K562 (cell line): ENCODE data around the gene TREH. TPM values are rescaled to one million over a fixed set of nuclear protein-coding genes. Genes with fewer than 3 reads are reported as not detected.

ENCODE experiments used
- ATF7 ChIP-seq: fragments of 450-650 bp; IDR thresholded peaks from 2 replicates; pipeline ENCODE4 v1.7.1; 2014; ENCODE audit warnings: mild to moderate bottlenecking, moderate library complexity
- CBX2 ChIP-seq: fragments of 200-600 bp; sonication (generic); IDR thresholded peaks from one replicate; pipeline ENCODE4 v1.6.1; 2012; ENCODE audit warnings: mild to moderate bottlenecking, low read length, inconsistent platforms; ENCODE audit not compliant: insufficient read depth, poor library complexity, severe bottlenecking
- CHD2 ChIP-seq: IDR thresholded peaks from 2 replicates; pipeline ENCODE4 v1.6.1; 2011; ENCODE audit warnings: low read depth, low read length
- FOS ChIP-seq: IDR thresholded peaks from 3 replicates; pipeline ENCODE4 v1.6.1; 2011; ENCODE audit not compliant: insufficient read length; ENCODE audit errors: extremely low read depth
- MTA3 ChIP-seq: fragments of 450-650 bp; formaldehyde crosslinking; IDR thresholded peaks from 2 replicates; pipeline ENCODE4 v1.6.1; 2017; ENCODE audit warnings: mild to moderate bottlenecking, borderline replicate concordance
- POU5F1 ChIP-seq: fragments of 150-350 bp; IDR thresholded peaks from 2 replicates; pipeline ENCODE4 v1.6.1; 2014; ENCODE audit warnings: borderline replicate concordance, low read length, low read depth, mild to moderate bottlenecking; ENCODE audit not compliant: partially characterized antibody
- ZNF764 ChIP-seq: fragments of 250-450 bp; sonication (Bioruptor Pico); IDR thresholded peaks from 2 replicates; pipeline ENCODE4 v1.4.0; 2020; ENCODE audit warnings: low read depth, mild to moderate bottlenecking, moderate library complexity
- ZNF785 ChIP-seq: fragments of 250-450 bp; sonication (Bioruptor Pico); IDR thresholded peaks from 2 replicates; pipeline ENCODE4 v1.4.0; 2020; ENCODE audit warnings: mild to moderate bottlenecking
- polyA plus RNA-seq, 8 experiments: library from polyadenylated mRNA; depleted of rRNA in 4 of 8; stranded (reverse) in 5 of 8; unstranded in 3 of 8; fragments of >200 nt; fragmentation: Nextera tagmentation in 2 of 8; fragmentation: Illumina TruSeq in 1 of 8; extraction: Ambion mirVana in 2 of 8; extraction: Trizol in 1 of 8; gene quantifications; 2 replicates each; pipeline versions ENCODE4 v1.2.1 to v1.2.3, GENCODE V29; 2011 to 2014; ENCODE audit warnings: inconsistent platforms in 1 of 8, missing spikeins in 1 of 8
- total RNA-seq, 7 experiments: library from RNA; depleted of rRNA in 6 of 7; stranded (reverse); fragments of >200 nt in 6 of 7; fragmentation: Illumina TruSeq in 2 of 7; extraction: Trizol in 2 of 7; gene quantifications; 2 replicates each; pipeline versions ENCODE4 v1.2.1 to v1.2.3, GENCODE V29; 2011 to 2021; ENCODE audit warnings: low replicate concordance in 1 of 7
- TF ChIP-seq, protein P1 (sequence below), 2 experiments: fragments of 450-650 bp in 1 of 2; sonication (generic) in 1 of 2; formaldehyde crosslinking in 1 of 2; IDR thresholded peaks; 2 replicates each; pipeline versions ENCODE4 v1.7.1 to v1.9.0; 2016 to 2022; ENCODE audit warnings: inconsistent platforms in 1 of 2, mild to moderate bottlenecking in 1 of 2, missing genetic modification reagents in 1 of 2
- TF ChIP-seq, protein P2 (sequence below): fragments of 250-450 bp; sonication (Bioruptor Pico); IDR thresholded peaks from 2 replicates; pipeline ENCODE4 v1.8.0; 2021; ENCODE audit warnings: mild to moderate bottlenecking, moderate library complexity
- TF ChIP-seq, protein P3 (sequence below): sonication (generic); formaldehyde crosslinking; IDR thresholded peaks from 2 replicates; pipeline ENCODE4 v1.8.0; 2022; ENCODE audit warnings: missing genetic modification reagents, mild to moderate bottlenecking, moderate library complexity, borderline replicate concordance
- TF ChIP-seq, protein P4 (sequence below), 2 experiments: fragments of 450-650 bp in 1 of 2; sonication (generic) in 1 of 2; formaldehyde crosslinking in 1 of 2; IDR thresholded peaks in 1 of 2; conservative IDR thresholded peaks in 1 of 2; 2 replicates each; pipeline versions ENCODE4 v1.6.1 to v1.8.1; 2016 to 2023; ENCODE audit warnings: mild to moderate bottlenecking in 2 of 2, moderate library complexity in 2 of 2, inconsistent platforms in 1 of 2, missing genetic modification reagents in 1 of 2

TREH gene
- total and polyA plus RNA-seq, 9 of the 15 experiments (the other 6 are each of a cell fraction or from before 2014, with no cell fraction given), result 0.09 to 0.20 (median 0.11) TPM; not detected in 6

DNA sequence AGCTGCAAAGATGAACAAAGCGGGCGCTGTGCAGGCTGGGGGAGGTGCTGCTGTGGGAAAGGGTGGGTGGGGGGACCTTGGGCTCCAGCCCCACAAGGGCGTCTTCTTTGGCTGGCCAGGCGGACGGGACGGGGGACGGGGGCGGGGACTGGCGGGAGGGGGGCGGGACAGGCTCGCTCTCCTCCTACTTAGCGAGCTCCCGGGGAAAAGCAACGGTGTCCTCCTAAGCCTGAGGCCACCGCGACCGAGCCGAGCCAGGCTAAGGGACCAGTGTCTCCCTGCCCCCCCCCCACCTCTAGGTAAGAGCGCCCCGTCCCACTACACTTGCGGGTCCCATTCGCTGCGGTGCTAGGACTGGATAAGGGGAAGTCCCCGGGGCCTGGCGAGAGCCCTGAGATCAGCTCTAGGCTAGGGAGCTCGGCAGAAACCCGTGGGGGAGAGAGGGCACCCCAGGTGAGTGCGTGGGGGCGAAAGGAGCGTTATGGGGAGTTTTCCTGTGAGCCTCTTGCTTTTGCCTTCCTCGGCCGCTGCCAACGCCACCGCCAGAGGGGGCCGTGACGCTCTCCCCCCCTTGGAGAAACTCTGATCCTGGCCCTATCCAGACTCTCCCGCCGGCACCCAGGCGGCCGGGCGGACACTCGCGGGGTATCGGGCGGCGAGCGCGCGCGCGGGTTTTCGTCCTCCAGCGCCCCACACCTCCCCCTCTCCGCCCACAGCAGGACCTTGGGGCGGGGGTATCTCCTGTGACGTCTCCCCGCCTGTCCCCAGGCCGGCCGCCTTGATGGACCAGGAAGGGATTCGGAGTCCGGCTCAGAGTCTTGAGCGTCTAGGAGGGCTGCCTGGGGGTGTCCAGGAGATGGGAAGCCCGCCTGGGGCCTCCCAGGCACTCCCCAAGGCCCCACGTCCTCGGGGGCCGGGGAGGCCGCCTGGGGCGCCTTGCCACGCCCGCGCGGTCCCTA, 71.8 kb downstream of the TREH start, which contains the start of gene PHLDB1 (continued):
- TF ChIP-seq, protein P1, sequence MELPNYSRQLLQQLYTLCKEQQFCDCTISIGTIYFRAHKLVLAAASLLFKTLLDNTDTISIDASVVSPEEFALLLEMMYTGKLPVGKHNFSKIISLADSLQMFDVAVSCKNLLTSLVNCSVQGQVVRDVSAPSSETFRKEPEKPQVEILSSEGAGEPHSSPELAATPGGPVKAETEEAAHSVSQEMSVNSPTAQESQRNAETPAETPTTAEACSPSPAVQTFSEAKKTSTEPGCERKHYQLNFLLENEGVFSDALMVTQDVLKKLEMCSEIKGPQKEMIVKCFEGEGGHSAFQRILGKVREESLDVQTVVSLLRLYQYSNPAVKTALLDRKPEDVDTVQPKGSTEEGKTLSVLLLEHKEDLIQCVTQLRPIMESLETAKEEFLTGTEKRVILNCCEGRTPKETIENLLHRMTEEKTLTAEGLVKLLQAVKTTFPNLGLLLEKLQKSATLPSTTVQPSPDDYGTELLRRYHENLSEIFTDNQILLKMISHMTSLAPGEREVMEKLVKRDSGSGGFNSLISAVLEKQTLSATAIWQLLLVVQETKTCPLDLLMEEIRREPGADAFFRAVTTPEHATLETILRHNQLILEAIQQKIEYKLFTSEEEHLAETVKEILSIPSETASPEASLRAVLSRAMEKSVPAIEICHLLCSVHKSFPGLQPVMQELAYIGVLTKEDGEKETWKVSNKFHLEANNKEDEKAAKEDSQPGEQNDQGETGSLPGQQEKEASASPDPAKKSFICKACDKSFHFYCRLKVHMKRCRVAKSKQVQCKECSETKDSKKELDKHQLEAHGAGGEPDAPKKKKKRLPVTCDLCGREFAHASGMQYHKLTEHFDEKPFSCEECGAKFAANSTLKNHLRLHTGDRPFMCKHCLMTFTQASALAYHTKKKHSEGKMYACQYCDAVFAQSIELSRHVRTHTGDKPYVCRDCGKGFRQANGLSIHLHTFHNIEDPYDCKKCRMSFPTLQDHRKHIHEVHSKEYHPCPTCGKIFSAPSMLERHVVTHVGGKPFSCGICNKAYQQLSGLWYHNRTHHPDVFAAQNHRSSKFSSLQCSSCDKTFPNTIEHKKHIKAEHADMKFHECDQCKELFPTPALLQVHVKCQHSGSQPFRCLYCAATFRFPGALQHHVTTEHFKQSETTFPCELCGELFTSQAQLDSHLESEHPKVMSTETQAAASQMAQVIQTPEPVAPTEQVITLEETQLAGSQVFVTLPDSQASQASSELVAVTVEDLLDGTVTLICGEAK (IDR thresholded peaks at IDR 0.05), result no peak; the same call in 1 of the 2 replicates
- TF ChIP-seq, protein P1 (CRISPR knock-in tag; IDR thresholded peaks at IDR 0.05), result no peak; the same call in 1 of the 2 replicates
- TF ChIP-seq MTA3 (peak; percentile 42; the same call in 1 of the 2 replicates), CBX2 (no peak), POU5F1 (no peak), ZNF785 (CRISPR knock-in tag) (no peak), ATF7 (no peak; the same call in 1 of the 2 replicates), ZNF764 (CRISPR knock-in tag) (no peak), FOS (no peak), CHD2 (no peak)
- TF ChIP-seq, protein P2, sequence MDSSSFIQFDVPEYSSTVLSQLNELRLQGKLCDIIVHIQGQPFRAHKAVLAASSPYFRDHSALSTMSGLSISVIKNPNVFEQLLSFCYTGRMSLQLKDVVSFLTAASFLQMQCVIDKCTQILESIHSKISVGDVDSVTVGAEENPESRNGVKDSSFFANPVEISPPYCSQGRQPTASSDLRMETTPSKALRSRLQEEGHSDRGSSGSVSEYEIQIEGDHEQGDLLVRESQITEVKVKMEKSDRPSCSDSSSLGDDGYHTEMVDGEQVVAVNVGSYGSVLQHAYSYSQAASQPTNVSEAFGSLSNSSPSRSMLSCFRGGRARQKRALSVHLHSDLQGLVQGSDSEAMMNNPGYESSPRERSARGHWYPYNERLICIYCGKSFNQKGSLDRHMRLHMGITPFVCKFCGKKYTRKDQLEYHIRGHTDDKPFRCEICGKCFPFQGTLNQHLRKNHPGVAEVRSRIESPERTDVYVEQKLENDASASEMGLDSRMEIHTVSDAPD, result no peak
- TF ChIP-seq, protein P3, sequence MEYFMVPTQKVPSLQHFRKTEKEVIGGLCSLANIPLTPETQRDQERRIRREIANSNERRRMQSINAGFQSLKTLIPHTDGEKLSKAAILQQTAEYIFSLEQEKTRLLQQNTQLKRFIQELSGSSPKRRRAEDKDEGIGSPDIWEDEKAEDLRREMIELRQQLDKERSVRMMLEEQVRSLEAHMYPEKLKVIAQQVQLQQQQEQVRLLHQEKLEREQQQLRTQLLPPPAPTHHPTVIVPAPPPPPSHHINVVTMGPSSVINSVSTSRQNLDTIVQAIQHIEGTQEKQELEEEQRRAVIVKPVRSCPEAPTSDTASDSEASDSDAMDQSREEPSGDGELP, result peak; percentile 12; the same call in 1 of the 2 replicates
- TF ChIP-seq, protein P4, sequence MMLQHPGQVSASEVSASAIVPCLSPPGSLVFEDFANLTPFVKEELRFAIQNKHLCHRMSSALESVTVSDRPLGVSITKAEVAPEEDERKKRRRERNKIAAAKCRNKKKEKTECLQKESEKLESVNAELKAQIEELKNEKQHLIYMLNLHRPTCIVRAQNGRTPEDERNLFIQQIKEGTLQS (IDR thresholded peaks at IDR 0.05), result no peak
- TF ChIP-seq, protein P4 (CRISPR knock-in tag; conservative IDR thresholded peaks at IDR 0.05), result no peak
